T-helper 22 cell (primary cell): Measurements from ENCODE around the gene UBIAD1.
"Not testable (repeated sequence)": the region's sequence is repeated elsewhere in the genome, so short reads cannot be mapped to it uniquely, and the experiment has no call there.

Experiments
- DNase-seq: peaks from one replicate; pipeline ENCODE4 v3.0.0-alpha.2; 2020; ENCODE audit warnings: low read depth

Gene UBIAD1

GRCh38 chr1:11279630-11280029 lies 6.6 kb downstream of the UBIAD1 start:
- no peak for DNase-seq

- no peak for DNase-seq
These were observed 7.8 kb downstream of the UBIAD1 start for GRCh38 chr1:11280719-11281376.

GRCh38 chr1:11281518-11282331 lies 8.7 kb downstream of the UBIAD1 start:
- DNase-seq, result no peak

- DNase-seq, result no peak
These were observed 10.2 kb downstream of the UBIAD1 start for GRCh38 chr1:11283151-11283550.

GRCh38 chr1:11284784-11285183 lies 11.8 kb downstream of the UBIAD1 start:
- DNase-seq, result no peak

GRCh38 chr1:11285883-11286734 lies 13.1 kb downstream of the UBIAD1 start:
- DNase-seq, result no peak

- no peak for DNase-seq
These were observed 13.9 kb downstream of the UBIAD1 start for GRCh38 chr1:11286735-11287410.

- DNase-seq, result no peak
These were observed 16.1 kb downstream of the UBIAD1 start for GRCh38 chr1:11289064-11289463.

- DNase-seq, result no peak
These were observed 18.1 kb downstream of the UBIAD1 start for GRCh38 chr1:11291049-11291448.

GRCh38 chr1:11293856-11294255 lies 20.9 kb downstream of the UBIAD1 start:
- DNase-seq, result no peak

- DNase-seq, result no peak
These were observed 22.0 kb downstream of the UBIAD1 start for GRCh38 chr1:11294951-11295350.

- no peak for DNase-seq
These were observed 22.9 kb downstream of the UBIAD1 start for GRCh38 chr1:11295905-11296304.

- not testable (repeated sequence) for DNase-seq
These were observed 24.8 kb downstream of the UBIAD1 start for GRCh38 chr1:11297774-11298173.

- DNase-seq, result no peak
These were observed 25.6 kb downstream of the UBIAD1 start for GRCh38 chr1:11298390-11299224.

- no peak for DNase-seq
These were observed 26.2 kb downstream of the UBIAD1 start for GRCh38 chr1:11299225-11299574.

- no peak for DNase-seq
These were observed 28.6 kb downstream of the UBIAD1 start for GRCh38 chr1:11301601-11302000.

GRCh38 chr1:11302366-11302765 lies 29.4 kb downstream of the UBIAD1 start:
- DNase-seq, result no peak

GRCh38 chr1:11305516-11305915 lies 32.5 kb downstream of the UBIAD1 start:
- DNase-seq, result not testable (repeated sequence)

- no peak for DNase-seq
These were observed 34.9 kb downstream of the UBIAD1 start for GRCh38 chr1:11307852-11308251.

- no peak for DNase-seq
These were observed 35.8 kb downstream of the UBIAD1 start for GRCh38 chr1:11308699-11309224.

- no peak for DNase-seq
These were observed 36.4 kb downstream of the UBIAD1 start for GRCh38 chr1:11309385-11309784.
